Liver (tissue), 9 donors: Measurements from ENCODE around the gene NDUFA13. TPM values are rescaled to one million over a fixed set of nuclear protein-coding genes. Genes with fewer than 3 reads are reported as not detected.

Experiments used
- DNase-seq: peaks from one replicate; pipeline ENCODE4 v3.0.0-alpha.2; 2017; ENCODE audit warnings: low spot score
- H3K27ac ChIP-seq, 2 donors: one replicate each; pipeline ENCODE4 v1.7.0; 2013; ENCODE audit warnings: inconsistent platforms in 2 of 2, low read length in 2 of 2, control low read depth in 1 of 2, low read depth in 1 of 2, mild to moderate bottlenecking in 1 of 2
- H3K27me3 ChIP-seq, 4 donors: one replicate each; pipeline versions ENCODE4 v1.6.1 to v1.7.0; 2013; ENCODE audit warnings: low read length in 3 of 4, inconsistent platforms in 1 of 4, mild to moderate bottlenecking in 1 of 4, moderate library complexity in 1 of 4; ENCODE audit not compliant: control insufficient read depth in 4 of 4, insufficient read depth in 4 of 4
- H3K36me3 ChIP-seq, 4 donors: one replicate each; pipeline versions ENCODE4 v1.6.1 to v1.7.0; 2013; ENCODE audit warnings: low read length in 3 of 4, mild to moderate bottlenecking in 3 of 4, low read depth in 1 of 4, moderate library complexity in 1 of 4; ENCODE audit not compliant: control insufficient read depth in 4 of 4, insufficient read depth in 3 of 4
- H3K4me1 ChIP-seq, 4 donors: one replicate each; pipeline versions ENCODE4 v1.6.1 to v1.7.0; 2013; ENCODE audit warnings: low read length in 3 of 4, mild to moderate bottlenecking in 3 of 4, moderate library complexity in 1 of 4; ENCODE audit not compliant: control insufficient read depth in 4 of 4, insufficient read depth in 4 of 4
- H3K4me3 ChIP-seq, 3 donors: one replicate each; pipeline versions ENCODE4 v1.6.1 to v1.7.0; 2013; ENCODE audit warnings: low read length in 3 of 3, control low read depth in 1 of 3, low read depth in 1 of 3, mild to moderate bottlenecking in 1 of 3
- H3K9ac ChIP-seq, 2 donors: one replicate each; pipeline ENCODE4 v1.7.0; 2013; ENCODE audit warnings: low read length in 2 of 2, mild to moderate bottlenecking in 2 of 2, moderate library complexity in 2 of 2, control low read depth in 1 of 2, low read depth in 1 of 2
- H3K9me3 ChIP-seq, 4 donors: one replicate each; pipeline versions ENCODE4 v1.6.1 to v1.7.0; 2013; ENCODE audit warnings: low read length in 3 of 4; ENCODE audit not compliant: control insufficient read depth in 4 of 4
- EGR1 ChIP-seq, 2 donors: IDR thresholded peaks; 2 replicates each; pipeline ENCODE4 v1.6.1; 2016 to 2018; ENCODE audit warnings: antibody characterized with exemption in 2 of 2, low read depth in 2 of 2
- FOXA1 ChIP-seq: IDR thresholded peaks from 2 replicates; pipeline ENCODE4 v1.6.1; 2016; ENCODE audit warnings: antibody characterized with exemption
- FOXA2 ChIP-seq: IDR thresholded peaks from 2 replicates; pipeline ENCODE4 v1.6.1; 2016; ENCODE audit warnings: antibody characterized with exemption
- HNF4G ChIP-seq: IDR thresholded peaks from 2 replicates; pipeline ENCODE4 v1.6.1; 2016; ENCODE audit warnings: antibody characterized with exemption
- JUND ChIP-seq, 2 donors: IDR thresholded peaks; 2 replicates each; pipeline ENCODE4 v1.6.1; 2016; ENCODE audit warnings: antibody characterized with exemption in 2 of 2
- NR2F2 ChIP-seq: IDR thresholded peaks from 2 replicates; pipeline ENCODE4 v1.6.1; 2016; ENCODE audit warnings: antibody characterized with exemption
- RXRA ChIP-seq, 2 donors: IDR thresholded peaks; 2 replicates each; pipeline ENCODE4 v1.6.1; 2017 to 2018; ENCODE audit warnings: antibody characterized with exemption in 2 of 2, mild to moderate bottlenecking in 1 of 2
- SP1 ChIP-seq: IDR thresholded peaks from 2 replicates; pipeline ENCODE4 v1.6.1; 2018; ENCODE audit warnings: antibody characterized with exemption, mild to moderate bottlenecking
- TAF1 ChIP-seq: conservative IDR thresholded peaks from 2 replicates; pipeline ENCODE4 v1.6.1; 2016; ENCODE audit warnings: antibody characterized with exemption, mild to moderate bottlenecking
- WGBS: extraction: QIAGEN DNeasy Blood & Tissue Kit; methylation state at CpG from one replicate; pipeline ENCODE4 v1.1.7; 2013; 5-methylcytosine and 5-hydroxymethylcytosine counted together
- polyA plus RNA-seq, 2 donors: library from polyadenylated mRNA; stranded (reverse) in 1 of 2; unstranded in 1 of 2; fragments of 200-250 nt in 1 of 2; fragments of >200 nt in 1 of 2; fragmentation: Nextera tagmentation in 1 of 2; extraction: Ambion mirVana in 1 of 2; gene quantifications; one replicate each; pipeline versions ENCODE4 v1.2.1 to v1.2.3, GENCODE V29; 2013 to 2015
- total RNA-seq, 2 donors: library from RNA; depleted of rRNA; stranded (reverse); fragments of >200 nt; gene quantifications; one replicate each; pipeline ENCODE4 v1.2.3, GENCODE V29; 2014
- TF ChIP-seq, protein P1 (sequence below): IDR thresholded peaks from 2 replicates; pipeline ENCODE4 v1.6.1; 2016; ENCODE audit warnings: antibody characterized with exemption
- TF ChIP-seq, protein P2 (sequence below): IDR thresholded peaks from 2 replicates; pipeline ENCODE4 v1.6.1; 2016; ENCODE audit warnings: antibody characterized with exemption
- TF ChIP-seq, protein P3 (sequence below): IDR thresholded peaks from 2 replicates; pipeline ENCODE4 v1.6.1; 2016; ENCODE audit warnings: antibody characterized with exemption
- TF ChIP-seq, protein P4 (sequence below): IDR thresholded peaks from 2 replicates; pipeline ENCODE4 v1.6.1; 2016; ENCODE audit warnings: antibody characterized with exemption, mild to moderate bottlenecking
- donor health status: healthy.
- donor health status: healthy.
- donor health status: healthy.
- donor health status: healthy.
- donor health status: healthy.

NDUFA13 gene
- total and polyA plus RNA-seq, 4 donors, result 45.3 to 239 (median 130) TPM

DNA sequence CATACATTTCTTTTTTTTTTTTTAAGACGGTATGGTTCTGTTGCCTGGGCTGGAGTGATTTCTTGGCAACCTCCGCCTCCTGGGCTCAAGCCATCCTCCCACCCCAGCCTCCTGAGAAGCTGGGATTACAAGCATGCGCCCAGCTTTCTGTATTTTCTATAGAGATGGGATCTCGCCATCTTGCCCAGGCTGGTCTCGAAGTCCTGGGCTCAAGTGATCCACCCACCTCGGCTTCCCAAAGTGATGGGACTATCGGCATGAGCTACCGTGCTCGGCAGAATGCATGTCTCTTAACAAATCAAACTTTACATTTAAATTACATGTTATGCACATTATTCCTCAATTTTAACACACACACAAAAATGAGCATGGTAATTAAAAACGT lies 1.2 kb downstream of the NDUFA13 start:
- H3K4me1 ChIP-seq, result peaks cover 6 to 17% (median 11%) of the 10 kb centered on the region in 4 donors
- WGBS, result 96% methylated on average over 10 of the region's 10 CpGs

DNA sequence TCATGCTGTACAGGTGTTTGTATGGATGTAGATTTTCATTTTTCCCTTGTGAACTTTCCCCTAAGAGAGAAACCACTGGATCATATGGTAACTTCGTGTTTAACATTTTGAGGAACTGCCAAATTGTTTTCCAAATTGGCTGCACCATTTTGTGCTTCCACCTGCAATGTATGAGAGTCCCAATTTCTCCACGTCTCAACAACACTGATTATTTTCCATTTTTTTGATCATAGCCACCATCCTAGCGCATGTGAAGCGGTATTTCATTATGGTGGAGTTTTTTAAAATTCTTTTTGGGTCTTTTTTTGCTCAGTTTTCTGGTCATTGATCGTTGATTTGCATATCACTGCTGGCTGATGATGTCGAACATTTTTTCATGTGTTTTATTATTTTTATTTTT lies 5.0 kb downstream of the NDUFA13 start:
- WGBS, result 90% methylated on average over 6 of the region's 6 CpGs
- H3K4me1 ChIP-seq, result peaks cover 1 to 11% (median 5%) of the 10 kb centered on the region in 4 donors
- H3K9ac ChIP-seq, result no peak overlapping the region
- no peaks in the 10 kb centered on the region for H3K27me3 ChIP-seq
- TF ChIP-seq, protein P1, sequence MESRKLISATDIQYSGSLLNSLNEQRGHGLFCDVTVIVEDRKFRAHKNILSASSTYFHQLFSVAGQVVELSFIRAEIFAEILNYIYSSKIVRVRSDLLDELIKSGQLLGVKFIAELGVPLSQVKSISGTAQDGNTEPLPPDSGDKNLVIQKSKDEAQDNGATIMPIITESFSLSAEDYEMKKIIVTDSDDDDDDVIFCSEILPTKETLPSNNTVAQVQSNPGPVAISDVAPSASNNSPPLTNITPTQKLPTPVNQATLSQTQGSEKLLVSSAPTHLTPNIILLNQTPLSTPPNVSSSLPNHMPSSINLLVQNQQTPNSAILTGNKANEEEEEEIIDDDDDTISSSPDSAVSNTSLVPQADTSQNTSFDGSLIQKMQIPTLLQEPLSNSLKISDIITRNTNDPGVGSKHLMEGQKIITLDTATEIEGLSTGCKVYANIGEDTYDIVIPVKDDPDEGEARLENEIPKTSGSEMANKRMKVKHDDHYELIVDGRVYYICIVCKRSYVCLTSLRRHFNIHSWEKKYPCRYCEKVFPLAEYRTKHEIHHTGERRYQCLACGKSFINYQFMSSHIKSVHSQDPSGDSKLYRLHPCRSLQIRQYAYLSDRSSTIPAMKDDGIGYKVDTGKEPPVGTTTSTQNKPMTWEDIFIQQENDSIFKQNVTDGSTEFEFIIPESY, result no peak
- no peak for TF ChIP-seq FOXA1
- TF ChIP-seq, protein P2, sequence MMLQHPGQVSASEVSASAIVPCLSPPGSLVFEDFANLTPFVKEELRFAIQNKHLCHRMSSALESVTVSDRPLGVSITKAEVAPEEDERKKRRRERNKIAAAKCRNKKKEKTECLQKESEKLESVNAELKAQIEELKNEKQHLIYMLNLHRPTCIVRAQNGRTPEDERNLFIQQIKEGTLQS, result no peak
- no peak for TF ChIP-seq HNF4G
- TF ChIP-seq RXRA (IDR thresholded peaks at IDR 0.05), result no peak
- no peaks in the 10 kb centered on the region for H3K9me3 ChIP-seq
- no peak overlapping the region for H3K27ac ChIP-seq
- DNase-seq, result no peak
- H3K4me3 ChIP-seq, result no peak overlapping the region
- H3K36me3 ChIP-seq, result peaks cover 0 to 4% (median under 1%) of the 10 kb centered on the region in 4 donors

More for the DNA sequence above, 1.2 kb downstream of the NDUFA13 start:
- H3K9ac ChIP-seq, result no peak overlapping the region
- no peak overlapping the region for H3K27ac ChIP-seq
- no peak for DNase-seq
- TF ChIP-seq, protein P1, result no peak
- TF ChIP-seq, protein P3, sequence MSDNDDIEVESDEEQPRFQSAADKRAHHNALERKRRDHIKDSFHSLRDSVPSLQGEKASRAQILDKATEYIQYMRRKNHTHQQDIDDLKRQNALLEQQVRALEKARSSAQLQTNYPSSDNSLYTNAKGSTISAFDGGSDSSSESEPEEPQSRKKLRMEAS, result no peak
- TF ChIP-seq, protein P2, result no peak
- TF ChIP-seq, protein P4, sequence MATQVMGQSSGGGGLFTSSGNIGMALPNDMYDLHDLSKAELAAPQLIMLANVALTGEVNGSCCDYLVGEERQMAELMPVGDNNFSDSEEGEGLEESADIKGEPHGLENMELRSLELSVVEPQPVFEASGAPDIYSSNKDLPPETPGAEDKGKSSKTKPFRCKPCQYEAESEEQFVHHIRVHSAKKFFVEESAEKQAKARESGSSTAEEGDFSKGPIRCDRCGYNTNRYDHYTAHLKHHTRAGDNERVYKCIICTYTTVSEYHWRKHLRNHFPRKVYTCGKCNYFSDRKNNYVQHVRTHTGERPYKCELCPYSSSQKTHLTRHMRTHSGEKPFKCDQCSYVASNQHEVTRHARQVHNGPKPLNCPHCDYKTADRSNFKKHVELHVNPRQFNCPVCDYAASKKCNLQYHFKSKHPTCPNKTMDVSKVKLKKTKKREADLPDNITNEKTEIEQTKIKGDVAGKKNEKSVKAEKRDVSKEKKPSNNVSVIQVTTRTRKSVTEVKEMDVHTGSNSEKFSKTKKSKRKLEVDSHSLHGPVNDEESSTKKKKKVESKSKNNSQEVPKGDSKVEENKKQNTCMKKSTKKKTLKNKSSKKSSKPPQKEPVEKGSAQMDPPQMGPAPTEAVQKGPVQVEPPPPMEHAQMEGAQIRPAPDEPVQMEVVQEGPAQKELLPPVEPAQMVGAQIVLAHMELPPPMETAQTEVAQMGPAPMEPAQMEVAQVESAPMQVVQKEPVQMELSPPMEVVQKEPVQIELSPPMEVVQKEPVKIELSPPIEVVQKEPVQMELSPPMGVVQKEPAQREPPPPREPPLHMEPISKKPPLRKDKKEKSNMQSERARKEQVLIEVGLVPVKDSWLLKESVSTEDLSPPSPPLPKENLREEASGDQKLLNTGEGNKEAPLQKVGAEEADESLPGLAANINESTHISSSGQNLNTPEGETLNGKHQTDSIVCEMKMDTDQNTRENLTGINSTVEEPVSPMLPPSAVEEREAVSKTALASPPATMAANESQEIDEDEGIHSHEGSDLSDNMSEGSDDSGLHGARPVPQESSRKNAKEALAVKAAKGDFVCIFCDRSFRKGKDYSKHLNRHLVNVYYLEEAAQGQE, result no peak
- H3K27me3 ChIP-seq, result no peaks in the 10 kb centered on the region
- H3K4me3 ChIP-seq, result no peak overlapping the region
- peaks cover 0 to 4% (median 0%) of the 10 kb centered on the region in 4 donors for H3K36me3 ChIP-seq
- no peaks in the 10 kb centered on the region for H3K9me3 ChIP-seq

DNA sequence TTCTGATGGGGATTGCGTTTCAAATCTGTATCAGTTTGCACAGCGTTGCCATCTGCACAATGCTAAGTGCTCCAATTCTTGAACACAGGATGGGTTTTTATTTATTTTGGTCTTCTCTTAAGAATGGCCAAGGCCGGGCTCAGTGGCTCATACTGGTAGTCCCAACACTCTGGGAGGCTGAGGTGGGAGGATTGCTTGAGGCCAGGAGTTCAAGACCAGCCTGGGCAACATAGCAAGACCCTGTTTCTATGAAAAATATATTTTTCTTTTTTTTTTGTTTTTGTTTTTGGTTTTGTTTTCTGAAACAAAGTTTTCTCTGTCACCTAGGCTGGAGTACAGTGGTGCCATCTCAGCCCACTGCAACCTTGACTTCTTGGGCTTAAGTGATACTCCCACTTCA lies 7.2 kb downstream of the NDUFA13 start:
- Histone ChIP-seq H3K27ac (no peak overlapping the region), H3K9ac (no peak overlapping the region), H3K9me3 (no peaks in the 10 kb centered on the region), H3K36me3 (peaks cover 2 to 9% (median 6%) of the 10 kb centered on the region in 4 donors), H3K27me3 (no peaks in the 10 kb centered on the region), H3K4me3 (no peak overlapping the region), H3K4me1 (no peaks in the 10 kb centered on the region)
- no peak for DNase-seq
- WGBS, result 95% methylated on average over 3 of the region's 3 CpGs
- no peak for TF ChIP-seq HNF4G
- TF ChIP-seq EGR1 (IDR thresholded peaks at IDR 0.05; ENCODE audit: low read depth in 2 of 2), result no peak
- no peak for TF ChIP-seq SP1
- TF ChIP-seq JUND (IDR thresholded peaks at IDR 0.05), result no peak
- TF ChIP-seq, protein P1, result no peak
- TF ChIP-seq, protein P3, result no peak
- no peak for TF ChIP-seq TAF1
- no peak for TF ChIP-seq NR2F2
- no peak for TF ChIP-seq FOXA2
